ENCODE results near the gene PSD2. TPM values are rescaled to one million over a fixed set of nuclear protein-coding genes. Genes with fewer than 3 reads are reported as not detected.

The PSD2 gene
- 0.09 and 0.22 TPM in 2 replicates for total RNA-seq (2021)
- long read RNA-seq, partial matches to known transcripts: 0 of 1 reads
- long read RNA-seq, other reads (novel, unspliced or antisense): 1 of 1 reads

GRCh38 chr5:139795074-139796001, at the start of gene PSD2:
PSD2 (plus strand) TSS chr5:139795808; CDS start chr5:139809441, 13,633 bp downstream.
- Histone ChIP-seq H4K20me1 (ENCODE audit: control insufficient read depth, insufficient read depth, insufficient read length) (no peaks in the 10 kb centered on the region), H3K4me1 (ENCODE audit: insufficient read depth, low read length) (no peaks in the 10 kb centered on the region), H3K9ac (ENCODE audit: extremely low read depth, insufficient read length, low read length) (no peak within 1 kb of the TSS), H4K8ac (replicated peaks; ENCODE audit: insufficient read length, low read depth, low read length) (no peak within 1 kb of the TSS), H3K9me3 (ENCODE audit: control insufficient read depth, low read depth, low read length) (no peaks in the 10 kb centered on the region), H2BK15ac (ENCODE audit: low read depth, low read length) (no peak within 1 kb of the TSS), H3K79me2 (ENCODE audit: insufficient read depth, low read length) (no peaks in the 10 kb centered on the region), H2AFZ (ENCODE audit: low read length) (no peak within 1 kb of the TSS), H2BK5ac (ENCODE audit: insufficient read length, low read length) (no peak within 1 kb of the TSS), H4K91ac (ENCODE audit: insufficient read length, low read depth, low read length) (no peak within 1 kb of the TSS), H3K56ac (ENCODE audit: insufficient read length, low read depth, low read length) (no peak within 1 kb of the TSS), H3K27ac (ENCODE audit: insufficient read length, low read depth, low read length) (no peak within 1 kb of the TSS), H2BK20ac (ENCODE audit: low read depth, low read length, poor library complexity, severe bottlenecking) (no peak within 1 kb of the TSS), H3K18ac (ENCODE audit: insufficient read length, low read depth, low read length) (no peak within 1 kb of the TSS), H3K4me2 (ENCODE audit: insufficient read depth, insufficient read length, low read length) (peak within 1 kb of the TSS; percentile 47), H3K23me2 (ENCODE audit: insufficient read length, low read depth, low read length, poor library complexity, severe bottlenecking) (peaks cover 5% of the 10 kb centered on the region), H2BK120ac (ENCODE audit: low read depth, low read length, poor library complexity, severe bottlenecking) (no peak within 1 kb of the TSS), H4K5ac (ENCODE audit: insufficient read length, low read depth, low read length) (no peak within 1 kb of the TSS), H3K79me1 (ENCODE audit: insufficient read depth, low read depth, low read length, poor library complexity, severe bottlenecking) (no peaks in the 10 kb centered on the region), H3K27me3 (ENCODE audit: insufficient read depth, low read length) (peaks cover 43% of the 10 kb centered on the region), H2BK12ac (ENCODE audit: insufficient read length, low read depth, low read length) (no peak within 1 kb of the TSS), H3K23ac (ENCODE audit: insufficient read length, low read depth, low read length) (no peak within 1 kb of the TSS), H2AK5ac (ENCODE audit: insufficient read length, low read length) (no peak within 1 kb of the TSS), H3K4ac (ENCODE audit: low read depth, low read length) (no peak within 1 kb of the TSS), H3T11ph (ENCODE audit: low read length) (no peak within 1 kb of the TSS), H3K14ac (ENCODE audit: insufficient read depth, low read length) (no peak within 1 kb of the TSS)
- Mint-ChIP-seq H3K4me3 (peak within 1 kb of the TSS; percentile 60 to 81), H3K4me1 (peaks cover 4 to 6% of the 10 kb centered on the region in 2 experiments; a peak in 3 of 4 replicates), H3K9me3 (no peaks in the 10 kb centered on the region; a peak in 2 of 5 replicates), H3K27me3 (ENCODE audit: low read depth) (peaks cover 96% of the 10 kb centered on the region), H3K27ac (no peak within 1 kb of the TSS), H3K36me3 (ENCODE audit: insufficient read depth in 1 of 3, low read depth in 3 of 3) (no peaks in the 10 kb centered on the region; a peak in 1 of 7 replicates)
- no peak for TF ChIP-seq CTCF (conservative IDR thresholded peaks at IDR 0.05)
- no CpG with 5 or more reads among the region's 83 CpGs for WGBS (ENCODE audit: extremely low coverage, insufficient read length, low lambda C conversion rate)
- peak; percentile 51 for DNase-seq

Measured in H9 (cell line).